Measurements from ENCODE around the gene BCL11A.
"Not testable (repeated sequence)": the region's sequence is repeated elsewhere in the genome, so short reads cannot be mapped to it uniquely, and the experiment has no call there.

BCL11A gene

DNA sequence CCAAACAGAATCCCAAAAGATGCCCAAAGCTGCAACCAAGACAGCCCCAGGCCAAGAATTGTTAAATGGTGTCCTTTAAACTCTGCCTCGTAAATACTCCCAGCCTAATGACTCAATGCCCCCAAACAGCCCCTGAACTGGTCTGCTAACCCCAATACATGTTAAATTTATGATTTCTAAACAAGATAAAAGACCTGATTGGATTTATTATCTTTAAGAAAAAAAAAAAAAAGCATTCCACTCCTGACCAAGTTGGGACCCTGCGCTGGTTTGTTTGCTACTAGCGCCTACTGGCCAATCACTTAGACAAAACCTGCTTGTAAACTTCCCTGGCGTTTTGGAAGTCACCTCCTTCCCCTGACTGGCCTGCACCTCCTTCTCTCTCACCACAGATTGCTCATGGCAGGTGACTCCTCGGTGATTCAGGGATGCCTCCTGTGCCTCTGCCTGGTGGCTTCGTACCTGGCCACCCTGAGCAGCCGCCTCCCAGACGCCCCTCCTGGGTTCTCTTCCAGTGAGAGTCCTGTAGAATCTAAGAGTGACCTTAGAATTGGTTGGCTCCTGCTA is 121.3 kb downstream of the BCL11A start:
- DNase-seq (ENCODE audit: low read depth in 2 of 2): no peak

DNA sequence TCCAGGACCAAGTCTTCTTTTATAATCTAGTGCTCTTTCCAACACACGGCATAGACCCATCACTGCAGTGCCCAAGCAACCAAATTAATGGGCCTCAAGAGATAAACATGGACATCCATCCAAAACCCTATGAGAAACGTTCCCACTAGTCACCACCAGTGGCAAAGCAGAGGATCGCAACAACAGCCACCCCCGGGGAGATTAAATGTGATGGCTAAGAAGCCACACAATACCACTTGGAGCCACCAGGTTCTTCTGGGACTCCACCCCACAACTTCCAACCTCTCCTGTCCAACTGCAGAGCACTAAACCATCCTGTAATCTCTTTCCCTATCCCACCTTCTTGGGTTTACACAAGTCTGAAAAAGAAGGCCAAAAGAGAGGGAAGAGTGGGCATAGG is 123.8 kb downstream of the BCL11A start:
- DNase-seq (ENCODE audit: low read depth in 2 of 2): no peak

DNA sequence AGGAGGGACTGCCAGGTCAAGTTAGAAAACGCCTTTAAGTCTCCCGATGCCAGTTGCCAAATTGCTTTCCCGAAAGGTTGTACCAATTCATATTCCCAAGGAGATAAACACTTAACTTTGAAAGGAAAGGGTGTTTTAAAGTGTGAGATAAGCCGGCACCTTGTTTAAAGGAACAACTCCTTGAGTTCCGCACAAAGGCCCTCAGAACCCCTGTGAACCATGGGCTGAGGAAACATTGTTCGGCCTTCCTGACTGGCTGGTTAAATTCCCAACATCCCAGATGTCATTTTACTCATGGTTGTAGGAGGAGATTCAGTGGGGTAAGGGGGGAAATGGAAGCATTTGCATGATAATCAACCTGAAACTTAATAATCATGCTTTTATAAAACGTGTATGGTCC is 126.6 kb downstream of the BCL11A start:
- no peak for DNase-seq (ENCODE audit: low read depth in 2 of 2)

DNA sequence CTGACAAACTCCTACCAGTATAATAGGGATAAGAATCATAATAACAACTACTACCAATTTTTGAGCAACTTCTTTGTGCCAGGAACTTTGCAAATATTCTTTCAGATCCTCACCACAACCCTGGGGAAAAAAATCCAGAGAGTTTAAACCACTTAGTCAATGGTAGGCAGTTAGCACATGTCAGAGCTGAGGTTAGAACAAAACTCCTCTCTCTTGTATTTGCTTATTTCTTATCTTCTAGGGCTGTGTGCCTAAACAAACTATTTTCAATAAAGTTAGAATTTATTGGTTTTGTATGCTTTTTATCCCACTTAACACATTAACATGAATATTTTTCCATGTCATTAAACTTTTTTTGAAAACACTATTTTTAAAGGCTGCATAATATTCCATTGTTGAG is 127.1 kb downstream of the BCL11A start:
- no peak for DNase-seq (ENCODE audit: low read depth in 2 of 2)

GRCh38 chr2:60424233-60424632 is 129.2 kb downstream of the BCL11A start:
- DNase-seq (ENCODE audit: low read depth in 2 of 2): no peak

DNA sequence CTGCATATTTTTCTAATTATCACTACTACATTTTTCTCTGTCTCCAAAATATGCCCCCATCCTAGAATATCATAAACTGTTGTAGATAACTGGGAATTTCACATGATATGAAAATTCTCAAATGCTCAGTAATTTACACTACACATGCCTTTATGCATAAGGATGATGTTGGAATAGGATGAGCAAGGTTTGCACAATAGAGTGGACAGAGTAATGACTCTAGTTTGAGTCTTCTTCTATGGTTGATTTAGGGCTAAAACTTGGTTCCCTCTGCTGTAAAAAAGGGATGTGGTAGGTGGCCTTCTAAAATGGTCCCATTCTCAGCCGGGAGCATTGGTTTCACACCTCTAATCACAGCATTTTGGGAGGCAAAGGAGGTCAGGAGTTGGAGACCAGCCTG is 129.9 kb downstream of the BCL11A start:
- no peak for DNase-seq (ENCODE audit: low read depth in 2 of 2)

- no peak for DNase-seq (ENCODE audit: low read depth in 2 of 2)
These were observed 130.5 kb downstream of the BCL11A start for GRCh38 chr2:60422826-60423483.

DNA sequence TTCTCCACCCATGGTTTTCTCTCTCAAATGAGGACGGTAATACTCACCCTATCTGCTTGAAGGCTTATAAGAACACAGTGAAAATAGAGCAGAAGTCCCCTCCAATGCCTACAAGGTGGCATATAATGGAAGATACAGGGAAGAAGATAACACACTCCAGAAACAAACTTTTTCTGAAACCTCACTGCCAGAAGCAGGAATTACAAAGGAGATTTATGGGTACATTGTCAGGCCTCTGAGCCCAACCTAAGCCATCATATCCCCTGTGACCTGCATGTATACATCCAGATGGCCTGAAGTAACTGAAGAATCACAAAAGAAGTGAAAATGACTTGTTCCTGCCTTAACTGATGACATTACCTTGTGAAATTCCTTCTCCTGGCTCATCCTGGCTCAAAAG is 136.2 kb downstream of the BCL11A start:
- DNase-seq (ENCODE audit: low read depth in 2 of 2): not testable (repeated sequence)

DNA sequence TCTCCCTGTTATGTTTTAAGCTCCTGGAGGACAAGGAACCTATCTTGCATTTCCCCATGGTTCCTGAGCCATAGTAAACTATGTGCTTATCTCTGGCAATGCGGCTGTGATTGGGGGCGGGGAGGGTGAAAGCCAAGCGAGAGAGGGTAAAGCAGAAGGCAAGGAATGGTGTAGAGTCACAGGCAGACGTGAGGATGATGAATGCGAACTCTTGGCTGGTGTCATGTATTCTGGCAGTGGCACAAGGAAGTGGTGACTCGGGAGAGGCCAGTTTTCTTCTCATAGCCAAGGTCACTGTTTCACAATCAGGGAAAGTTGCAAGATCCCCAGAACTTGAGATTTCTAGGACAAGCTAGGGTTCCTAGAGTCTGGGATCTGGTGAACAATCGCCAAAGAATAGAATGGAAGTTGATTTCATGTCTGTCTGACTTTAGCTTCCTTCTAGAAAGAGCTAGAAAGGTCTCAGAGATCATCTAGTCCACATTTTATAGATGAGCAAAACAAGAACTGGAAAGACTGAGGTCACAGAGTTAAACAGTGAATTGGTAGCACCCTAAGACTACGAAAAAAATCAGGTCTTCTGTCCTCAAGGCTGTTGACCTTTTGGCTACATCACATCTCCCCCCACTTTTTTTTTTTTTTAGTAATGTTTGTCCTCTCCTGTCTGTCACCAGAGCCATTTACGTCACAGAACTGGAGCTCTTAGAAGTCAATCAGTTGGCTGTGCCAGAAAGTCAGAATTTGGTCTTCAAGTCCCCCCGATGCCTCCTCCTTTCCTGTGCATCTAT is 137.0 kb downstream of the BCL11A start:
- DNase-seq (ENCODE audit: low read depth in 2 of 2): no peak

- DNase-seq (ENCODE audit: low read depth in 2 of 2): no peak
These were observed 137.6 kb downstream of the BCL11A start for GRCh38 chr2:60415814-60416213.

DNA sequence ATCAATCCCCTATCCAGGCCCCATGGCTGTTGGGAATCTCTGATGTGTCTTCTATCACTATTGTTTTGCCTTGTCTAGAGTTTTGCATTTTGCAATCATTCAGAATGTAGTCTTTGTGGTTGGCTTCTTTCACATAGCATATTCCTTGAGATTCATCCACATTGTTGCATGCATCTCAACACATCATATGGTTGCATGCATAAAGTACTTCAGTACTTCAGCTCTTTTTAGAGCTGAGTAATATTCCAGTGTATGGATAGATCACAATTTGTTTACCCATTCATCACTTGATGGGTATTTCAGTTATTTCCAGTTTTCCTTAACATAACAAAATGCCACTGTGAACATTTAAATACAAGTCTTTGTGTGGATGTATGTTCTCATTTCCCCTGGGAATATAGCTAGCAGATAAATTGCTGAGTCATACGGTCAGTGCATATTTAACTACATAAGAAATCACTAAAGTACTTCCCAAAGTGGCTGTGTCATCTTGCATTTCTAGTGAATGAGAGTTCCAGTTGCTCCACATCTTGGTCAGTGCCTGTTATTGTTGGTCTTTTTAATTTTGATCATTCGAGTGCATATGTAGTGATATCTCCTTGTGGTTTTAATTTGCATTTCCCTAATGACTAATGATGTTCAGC is 138.8 kb downstream of the BCL11A start:
- no peak for DNase-seq (ENCODE audit: low read depth in 2 of 2)

DNA sequence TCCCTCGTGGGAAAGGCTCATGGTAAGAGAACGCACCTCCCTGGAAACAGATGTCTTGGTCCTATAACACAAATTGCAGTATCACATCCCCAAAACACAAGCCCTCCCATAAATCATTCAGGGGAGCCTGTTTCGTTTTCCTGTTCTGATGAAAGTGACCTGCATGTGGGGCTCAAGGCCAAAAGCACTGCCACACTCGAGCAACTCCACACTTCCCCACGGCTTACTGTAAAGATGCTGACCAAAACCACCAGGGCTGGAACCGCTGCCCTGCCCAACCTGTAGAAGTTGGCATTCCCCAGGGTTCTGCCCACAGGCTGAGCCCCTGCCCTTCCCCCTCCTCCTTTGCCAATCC is 139.7 kb downstream of the BCL11A start:
- DNase-seq (ENCODE audit: low read depth in 2 of 2): no peak

- no peak for DNase-seq (ENCODE audit: low read depth in 2 of 2)
These were observed 140.2 kb downstream of the BCL11A start for GRCh38 chr2:60413069-60413813.

GRCh38 chr2:60412620-60413019 is 140.8 kb downstream of the BCL11A start:
- DNase-seq (ENCODE audit: low read depth in 2 of 2): no peak

DNA sequence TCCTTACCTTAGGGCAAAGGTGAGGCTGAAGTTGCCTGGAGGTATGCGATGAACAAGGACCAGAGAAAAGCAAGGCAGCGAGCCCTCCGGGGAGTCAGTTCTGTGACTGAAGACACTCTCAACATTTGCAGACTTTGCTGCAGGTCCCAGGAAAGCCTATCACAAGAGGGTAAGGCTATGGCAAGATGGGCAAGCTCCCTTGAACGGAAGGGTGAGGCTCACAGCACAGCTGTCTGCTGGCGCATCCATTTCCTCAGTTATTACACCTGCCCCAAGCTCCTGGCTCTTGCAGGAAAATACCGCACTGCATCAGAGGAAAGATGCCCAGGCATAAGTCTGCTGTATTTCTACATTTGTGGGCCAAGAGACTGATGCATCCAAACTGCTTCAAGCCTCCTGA is 141.4 kb downstream of the BCL11A start:
- no peak for DNase-seq (ENCODE audit: low read depth in 2 of 2)

DNA sequence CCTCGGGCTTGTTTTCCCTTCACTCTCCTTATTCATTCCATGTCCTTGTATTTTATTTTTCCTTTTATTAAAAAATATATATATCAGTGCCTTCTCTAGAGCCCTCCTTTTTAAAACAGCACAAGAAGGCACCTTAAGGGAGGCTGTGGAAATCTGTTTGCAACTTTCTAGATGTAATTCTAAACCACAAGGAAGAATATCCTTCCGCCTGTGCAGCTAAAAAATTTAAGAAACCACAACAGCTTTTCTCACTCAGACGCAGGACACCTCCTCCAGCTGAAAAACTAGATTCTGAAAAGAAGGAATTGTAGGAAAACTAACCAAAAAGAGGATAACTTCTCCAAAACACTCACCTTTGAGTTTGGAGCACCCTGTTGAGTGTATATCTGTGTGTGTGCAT is 142.2 kb downstream of the BCL11A start:
- no peak for DNase-seq (ENCODE audit: low read depth in 2 of 2)

DNA sequence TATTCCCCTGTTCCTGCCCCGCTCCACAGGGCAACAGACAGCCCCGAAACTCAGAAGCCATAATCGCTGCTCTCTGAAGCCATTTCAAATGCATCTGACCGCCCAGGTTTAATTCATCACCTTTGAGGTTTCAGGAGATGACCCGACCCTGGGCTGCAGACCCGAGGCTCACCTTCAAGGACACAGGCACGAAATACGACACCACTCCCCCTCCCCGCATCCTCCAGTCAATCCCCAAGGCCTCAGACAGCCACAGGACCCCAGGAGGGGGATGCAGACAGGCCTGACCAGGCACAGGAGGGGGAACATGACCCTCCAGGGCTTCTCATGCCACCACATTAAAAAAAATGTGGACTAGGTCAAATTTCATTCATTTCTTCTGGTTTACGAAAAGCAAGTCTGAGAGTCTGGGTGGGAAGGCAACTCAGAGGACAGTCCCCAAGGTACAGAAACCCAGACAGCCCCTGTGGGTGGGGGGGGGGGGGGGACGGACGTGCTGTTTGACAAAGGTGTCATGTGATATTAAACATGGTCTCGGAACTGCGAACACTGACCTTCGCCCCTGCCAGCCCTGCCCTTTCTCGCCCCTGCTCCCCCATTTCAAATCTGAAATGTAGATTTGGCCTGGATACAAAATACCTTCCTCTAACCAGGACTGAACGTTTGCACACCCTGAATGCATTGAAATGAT is 142.9 kb downstream of the BCL11A start:
- no peak for DNase-seq (ENCODE audit: low read depth in 2 of 2)

GRCh38 chr2:60409531-60409871 is 144.0 kb downstream of the BCL11A start:
- DNase-seq (ENCODE audit: low read depth in 2 of 2): no peak

- DNase-seq (ENCODE audit: low read depth in 2 of 2): no peak
These were observed 144.5 kb downstream of the BCL11A start for GRCh38 chr2:60408811-60409530.

- DNase-seq (ENCODE audit: low read depth in 2 of 2): no peak
These were observed 145.2 kb downstream of the BCL11A start for GRCh38 chr2:60408207-60408606.

GRCh38 chr2:60407398-60407797 is 146.1 kb downstream of the BCL11A start:
- DNase-seq (ENCODE audit: low read depth in 2 of 2): no peak
